ENCODE measurements around the gene ABCC11.

Gene ABCC11

DNA sequence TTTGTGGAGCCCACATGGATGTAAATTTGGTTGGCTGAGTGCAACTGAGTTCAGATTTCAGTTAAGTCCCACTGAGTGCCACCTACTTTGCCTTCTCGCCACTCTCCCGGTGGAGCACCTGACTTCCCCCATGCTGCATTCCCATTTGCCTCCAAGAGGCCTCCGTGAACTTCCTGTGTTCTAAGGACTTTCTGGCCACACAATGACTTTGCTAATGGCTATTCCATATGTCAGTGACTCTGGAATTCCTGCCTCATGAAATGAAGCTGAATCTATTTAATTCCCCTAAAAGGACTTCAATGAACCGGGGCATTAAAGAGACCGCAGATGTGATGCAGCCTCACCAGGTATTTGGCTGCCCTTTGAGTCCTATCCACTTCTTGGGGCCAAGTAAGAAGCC lies 121.5 kb downstream of the ABCC11 start:
- DNase-seq, result no peak

GRCh38 chr16:48124266-48124665 lies 123.1 kb downstream of the ABCC11 start:
- no peak for DNase-seq

GRCh38 chr16:48123104-48123788 lies 124.1 kb downstream of the ABCC11 start:
- DNase-seq, result no peak

- no peak for DNase-seq
Measured at GRCh38 chr16:48121276-48121675, 126.1 kb downstream of the ABCC11 start.

- DNase-seq, result no peak
Measured at GRCh38 chr16:48118841-48119240, 128.5 kb downstream of the ABCC11 start.

- peak; percentile 54 for DNase-seq
Measured at GRCh38 chr16:48117217-48118105, 129.9 kb downstream of the ABCC11 start.
